Cerebellar cortex (tissue), 1 donor: ENCODE data around the gene CNST.
A peak's percentile ranks its signal among the peaks of the same experiment; 100 is the strongest.
"Not testable (repeated sequence)": the region's sequence is repeated elsewhere in the genome, so short reads cannot be mapped to it uniquely, and the experiment has no call there.

Experiments used
- DNase-seq: peaks from one replicate; pipeline ENCODE4 v3.0.0-alpha.2; 2015; ENCODE audit warnings: low spot score

The CNST gene

DNA sequence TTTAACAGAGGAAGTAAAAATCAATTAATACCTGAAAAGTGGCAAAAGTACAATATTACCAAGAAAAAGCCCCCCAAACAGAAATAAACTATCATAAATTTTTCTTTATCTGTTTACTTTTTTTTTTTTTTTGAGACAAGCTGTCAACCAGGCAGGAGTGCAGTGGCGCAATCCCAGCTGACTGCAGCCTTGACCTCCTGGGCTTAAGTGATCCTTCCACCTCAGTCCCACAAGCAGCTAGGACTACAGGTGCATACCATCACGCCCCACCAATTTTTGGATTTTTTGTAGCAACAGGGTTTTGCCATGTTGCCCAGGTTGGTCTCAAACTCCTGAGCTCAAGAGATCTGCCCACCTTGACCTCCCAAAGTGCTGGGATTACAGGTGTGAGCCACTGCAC lies 8.2 kb upstream of the CNST start:
- DNase-seq, result no peak

DNA sequence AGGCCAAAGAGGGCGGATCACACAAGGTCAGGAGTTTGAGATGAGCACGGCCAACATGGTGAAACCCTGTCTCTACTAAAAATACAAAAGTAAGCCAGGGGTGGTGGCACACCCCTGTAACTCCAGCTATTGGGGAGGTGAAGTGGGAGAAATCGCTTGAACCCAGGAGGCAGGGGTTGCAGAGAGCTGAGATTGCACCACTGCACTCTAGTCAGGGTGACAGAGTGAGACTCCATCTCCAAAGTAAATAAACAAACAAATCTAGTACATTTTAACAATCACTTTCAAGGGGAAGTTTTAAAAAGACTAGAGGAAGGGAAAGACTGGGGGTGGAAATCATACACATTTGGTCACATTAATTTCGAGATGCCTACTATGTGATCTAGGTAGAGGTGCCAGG lies 6.9 kb upstream of the CNST start:
- DNase-seq, result no peak

DNA sequence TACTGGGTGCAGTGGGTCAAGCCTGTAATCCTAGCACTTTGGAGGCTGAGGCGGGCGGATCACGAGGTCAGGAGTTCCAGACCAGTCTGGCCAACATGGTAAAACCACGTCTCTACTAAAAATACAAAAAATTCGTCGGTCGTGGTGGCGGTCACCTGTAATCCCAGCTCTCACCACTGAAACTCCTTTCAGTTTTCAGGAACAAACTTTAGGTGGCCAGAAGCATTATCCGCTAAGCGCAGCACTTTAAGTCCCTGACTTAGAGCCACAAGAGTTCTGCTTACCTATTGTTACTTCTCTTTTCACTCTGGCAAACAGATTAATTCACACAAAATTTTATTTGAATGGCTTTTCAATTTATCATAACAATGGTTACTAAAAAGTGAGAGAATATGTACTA lies 5.4 kb upstream of the CNST start:
- not testable (repeated sequence) for DNase-seq

DNA sequence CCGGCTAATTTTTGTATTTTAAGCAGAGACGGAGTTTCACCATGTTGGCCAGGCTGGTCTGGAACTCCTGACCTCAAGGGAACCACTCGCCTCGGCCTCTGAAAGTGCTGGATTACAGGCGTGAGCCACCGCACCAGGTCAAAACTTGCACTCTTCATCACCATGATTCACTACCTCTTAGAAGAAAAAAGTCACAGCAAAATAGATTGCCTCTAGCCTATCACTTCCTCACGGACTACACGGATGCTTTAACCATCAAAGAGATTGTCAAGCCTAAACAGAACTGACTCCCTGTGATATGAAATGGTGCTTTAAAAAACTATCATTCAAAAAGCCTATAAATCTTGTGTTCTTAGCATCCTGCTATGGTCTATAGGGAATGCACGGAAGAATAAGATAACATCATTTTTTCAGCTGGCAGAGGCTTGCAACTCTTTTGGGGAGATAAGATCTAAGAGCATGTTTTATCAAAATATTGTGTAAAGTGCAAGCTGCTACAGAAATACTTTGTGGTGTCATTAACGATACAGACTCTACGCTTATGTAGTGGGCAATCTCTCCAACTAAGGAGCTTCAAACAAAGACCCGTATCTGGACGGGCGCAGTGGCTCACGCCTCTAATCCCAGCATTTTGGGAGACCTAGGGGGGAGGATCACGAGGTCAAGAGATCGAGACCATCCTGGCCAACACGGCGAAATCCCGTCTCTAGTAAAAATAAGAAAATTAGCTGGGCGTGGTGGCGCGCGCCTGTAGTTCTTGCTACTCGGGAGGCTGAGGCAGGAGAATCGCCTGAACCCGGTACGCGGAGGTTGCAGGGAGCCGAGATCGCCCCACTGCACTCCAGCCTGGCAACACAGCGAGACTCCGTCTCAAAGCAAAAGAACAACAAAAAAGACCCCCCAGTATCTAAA lies 1.2 kb upstream of the CNST start:
- no peak for DNase-seq

DNA sequence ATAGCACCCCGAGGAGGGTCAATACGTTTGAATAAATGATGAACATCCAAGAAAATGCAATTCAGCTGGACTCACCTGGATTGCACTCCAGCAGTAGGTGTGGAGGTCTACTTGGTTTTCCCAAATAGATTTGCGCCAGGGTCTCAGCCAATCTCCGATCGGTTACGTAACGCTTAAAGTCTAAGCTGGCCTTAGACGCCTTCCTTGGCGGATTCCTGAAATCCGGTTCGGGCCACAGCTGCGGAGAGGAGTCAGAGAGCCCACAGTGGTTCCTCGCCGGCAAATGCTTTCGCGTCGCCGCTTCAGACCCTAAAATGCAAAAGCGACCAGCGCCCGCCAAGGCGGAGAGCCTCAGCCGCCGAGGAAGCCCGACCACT lies 517 bp upstream of the CNST start:
- DNase-seq, result no peak

DNA sequence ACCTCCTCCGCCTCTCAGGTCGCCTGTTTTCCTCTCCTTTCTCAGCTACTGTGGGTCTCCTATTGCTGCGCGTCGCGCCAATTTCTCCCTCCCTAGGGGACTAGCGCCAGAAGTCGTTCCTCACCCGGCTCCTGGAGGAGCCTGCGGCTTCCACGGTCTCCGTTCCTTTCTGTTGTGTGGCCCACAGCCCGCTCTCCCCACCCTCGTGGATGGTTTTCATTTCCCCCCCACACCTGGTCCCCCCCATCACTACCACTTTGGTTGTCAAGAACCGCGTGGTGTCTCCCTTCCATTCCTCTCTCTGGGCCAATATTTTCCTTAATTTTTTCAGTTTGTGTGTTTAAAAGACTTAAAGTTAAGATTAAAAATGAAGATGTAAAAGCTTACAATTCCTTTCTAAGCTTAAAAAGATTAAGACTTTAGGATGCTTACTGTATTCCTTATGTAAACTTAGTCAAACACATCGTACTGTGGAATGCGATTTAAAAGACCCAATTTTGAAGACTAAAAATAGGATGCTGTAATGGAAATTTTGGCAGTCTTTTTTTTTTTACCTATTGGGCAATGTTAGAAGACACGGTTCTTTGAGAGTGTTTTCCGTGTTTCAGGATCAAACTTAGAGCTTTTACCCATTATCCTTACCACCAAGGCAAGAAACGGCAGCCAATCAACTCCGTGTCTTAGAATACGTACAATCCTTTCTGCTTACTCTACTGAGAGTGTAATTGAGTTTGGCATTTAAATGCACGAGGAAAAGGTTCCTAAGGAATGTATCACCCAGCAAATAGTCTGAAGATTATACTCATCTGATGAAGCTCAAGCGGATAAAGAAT lies 773 bp downstream of the CNST start:
- peak; percentile 60 for DNase-seq

DNA sequence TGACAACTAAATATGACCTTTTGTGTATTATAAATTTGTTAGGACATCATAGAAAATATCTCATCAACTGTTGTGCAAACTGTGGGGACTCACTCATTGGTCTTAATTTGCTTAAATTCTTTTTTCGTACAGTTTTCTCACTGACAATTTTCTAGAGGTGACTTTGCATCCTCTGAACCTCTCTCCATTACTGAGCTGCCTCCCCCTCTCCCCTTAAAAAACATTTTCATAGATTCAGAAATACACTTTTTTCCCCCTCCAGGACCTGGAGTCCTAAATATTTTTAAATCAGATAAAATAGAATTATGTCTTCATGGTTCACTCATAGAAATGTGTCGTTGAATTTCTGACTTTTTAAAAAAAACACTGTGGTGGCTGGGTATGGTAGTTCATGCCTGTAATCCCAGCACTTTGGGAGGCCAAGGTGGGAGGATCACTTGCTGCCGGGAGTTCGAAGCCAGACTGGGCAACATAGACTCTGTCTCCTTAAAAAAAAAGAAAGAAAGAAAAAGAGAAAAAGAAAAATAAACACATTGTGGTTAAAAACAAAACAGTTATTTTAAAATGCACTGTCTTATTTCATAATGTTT lies 1.5 kb downstream of the CNST start:
- no peak for DNase-seq

DNA sequence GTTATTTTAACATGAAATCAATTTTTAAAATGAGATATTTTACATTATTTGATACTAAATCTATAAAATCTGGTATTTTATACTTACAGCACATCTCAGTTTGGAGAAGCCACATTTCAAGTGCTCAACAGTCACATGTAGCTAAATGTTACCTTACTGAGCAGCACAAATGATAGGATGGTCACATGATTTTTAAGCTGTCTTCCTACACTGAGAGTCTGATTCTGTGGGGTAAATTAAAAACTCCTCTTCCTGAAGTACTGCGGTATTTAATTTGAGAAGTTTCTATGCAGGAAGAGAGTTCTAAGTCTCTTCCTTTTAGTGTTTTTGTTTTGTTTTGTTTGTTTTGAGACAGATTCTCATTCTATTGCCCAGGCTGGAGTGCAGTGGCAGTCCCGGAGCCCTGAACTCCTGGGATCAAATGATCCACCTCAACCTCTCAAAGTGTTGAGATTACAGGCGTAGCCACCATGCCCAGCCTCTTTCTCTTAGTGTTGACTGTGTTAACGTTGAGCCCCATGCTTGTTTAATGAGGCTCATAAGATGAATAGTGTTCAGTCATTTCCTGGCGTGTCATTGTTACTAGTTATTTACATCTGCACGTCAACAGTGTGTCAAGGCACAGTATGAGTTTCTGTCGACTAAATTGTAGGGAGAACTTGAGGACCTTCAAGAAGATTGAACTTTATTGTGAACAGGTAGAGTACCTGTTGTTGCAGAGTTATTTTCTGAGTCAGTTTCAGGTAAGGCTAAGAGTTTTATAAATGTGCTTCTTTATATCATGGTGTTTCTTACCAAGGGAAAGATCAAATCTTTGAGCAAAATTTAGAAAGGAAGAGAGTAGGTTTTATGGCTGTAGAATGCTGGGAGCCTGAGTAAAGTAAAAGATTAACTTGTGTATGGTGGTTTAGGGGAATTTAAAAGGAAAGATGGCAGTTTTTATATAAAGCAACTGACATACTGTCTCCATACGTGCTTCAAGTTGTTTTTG lies 3.3 kb downstream of the CNST start:
- no peak for DNase-seq

DNA sequence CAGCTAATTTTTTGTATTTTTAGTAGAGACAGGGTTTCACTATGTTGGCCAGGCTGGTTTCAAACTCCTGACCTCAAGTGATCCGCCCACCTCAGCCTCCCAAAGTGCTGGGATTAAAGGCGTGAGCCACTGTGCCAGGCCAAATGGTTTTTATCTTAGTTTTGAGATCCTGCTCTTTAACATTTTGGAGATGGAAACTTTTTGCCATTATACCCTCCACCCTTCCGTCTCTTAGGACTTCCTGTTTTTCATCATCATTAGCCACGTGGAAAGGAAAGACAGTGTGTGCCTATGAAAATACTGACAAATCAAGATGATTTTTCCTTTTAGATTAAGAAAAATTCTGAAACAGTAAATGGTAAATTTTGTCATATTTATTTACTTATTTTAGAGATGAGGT lies 5.1 kb downstream of the CNST start:
- not testable (repeated sequence) for DNase-seq

DNA sequence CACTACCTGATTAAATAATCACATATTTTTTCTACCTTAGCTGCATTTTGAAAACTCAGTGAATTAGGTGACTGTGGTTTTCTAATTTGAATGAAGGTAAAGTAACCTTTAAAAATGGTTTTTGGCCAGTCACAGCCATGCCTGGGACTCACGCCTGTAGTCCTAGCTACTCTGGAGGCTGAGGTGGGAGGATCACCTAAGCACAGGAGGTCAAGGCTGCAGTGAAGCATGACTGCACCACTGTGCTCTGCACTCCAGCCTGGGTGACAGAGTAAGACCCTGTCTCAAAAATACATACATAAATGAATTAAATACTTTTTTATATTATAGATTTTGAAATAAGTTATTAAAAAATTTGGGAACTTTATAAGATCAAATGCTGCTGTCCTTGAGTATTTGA lies 5.7 kb downstream of the CNST start:
- DNase-seq, result no peak

DNA sequence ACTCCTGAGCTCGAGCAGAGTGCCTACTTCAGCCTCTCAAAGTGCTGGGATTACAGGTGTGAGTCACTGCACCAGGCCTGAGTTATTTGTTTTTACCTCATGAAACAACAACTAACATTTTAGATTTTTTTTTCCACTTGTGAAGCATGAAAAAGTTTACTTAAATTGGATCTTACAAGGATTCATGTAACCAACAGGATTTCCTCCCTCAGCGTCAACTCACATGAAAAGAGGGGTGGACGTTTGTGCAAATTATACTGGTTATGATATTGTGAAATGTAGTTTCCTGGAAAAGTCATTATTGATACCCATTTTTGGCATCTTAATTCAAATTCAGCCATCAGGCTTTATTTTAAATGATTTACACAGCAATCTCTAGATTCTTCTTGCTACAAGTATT lies 6.5 kb downstream of the CNST start:
- no peak for DNase-seq

DNA sequence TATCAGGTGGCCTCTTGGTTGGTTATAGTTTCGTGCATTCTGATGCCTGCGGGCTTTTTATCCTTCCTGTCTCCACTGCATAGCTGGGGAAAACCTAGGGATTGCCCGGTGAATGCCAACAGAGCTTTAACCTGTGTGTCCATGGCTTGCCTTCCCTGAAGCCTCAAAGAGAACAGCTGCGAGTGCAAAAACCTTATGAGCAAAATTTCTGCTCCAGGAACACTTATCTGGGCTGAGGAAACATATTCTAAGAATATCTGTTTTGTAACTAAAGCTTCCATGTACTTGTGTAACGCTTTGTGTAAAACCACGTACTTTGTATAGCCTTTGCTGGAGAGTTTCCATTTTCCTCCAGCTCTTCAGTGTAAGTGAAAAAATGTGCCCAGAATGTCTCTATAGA lies 7.2 kb downstream of the CNST start:
- DNase-seq, result no peak

DNA sequence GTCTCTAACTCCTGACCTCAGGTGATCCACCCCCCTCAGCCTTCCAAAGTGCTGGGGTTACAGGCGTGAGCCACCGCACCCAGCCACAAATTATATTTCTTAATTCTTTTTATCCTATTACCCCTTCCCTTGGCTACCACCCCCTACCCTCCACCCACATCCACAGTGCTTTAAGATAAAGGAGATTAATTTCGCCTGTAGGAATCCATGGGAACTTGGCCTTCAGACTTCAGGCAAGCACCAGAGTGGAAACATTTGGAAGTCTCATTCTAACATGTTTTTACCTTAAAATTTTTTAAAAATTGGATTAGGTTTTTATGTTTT lies 10.4 kb downstream of the CNST start:
- DNase-seq, result no peak

DNA sequence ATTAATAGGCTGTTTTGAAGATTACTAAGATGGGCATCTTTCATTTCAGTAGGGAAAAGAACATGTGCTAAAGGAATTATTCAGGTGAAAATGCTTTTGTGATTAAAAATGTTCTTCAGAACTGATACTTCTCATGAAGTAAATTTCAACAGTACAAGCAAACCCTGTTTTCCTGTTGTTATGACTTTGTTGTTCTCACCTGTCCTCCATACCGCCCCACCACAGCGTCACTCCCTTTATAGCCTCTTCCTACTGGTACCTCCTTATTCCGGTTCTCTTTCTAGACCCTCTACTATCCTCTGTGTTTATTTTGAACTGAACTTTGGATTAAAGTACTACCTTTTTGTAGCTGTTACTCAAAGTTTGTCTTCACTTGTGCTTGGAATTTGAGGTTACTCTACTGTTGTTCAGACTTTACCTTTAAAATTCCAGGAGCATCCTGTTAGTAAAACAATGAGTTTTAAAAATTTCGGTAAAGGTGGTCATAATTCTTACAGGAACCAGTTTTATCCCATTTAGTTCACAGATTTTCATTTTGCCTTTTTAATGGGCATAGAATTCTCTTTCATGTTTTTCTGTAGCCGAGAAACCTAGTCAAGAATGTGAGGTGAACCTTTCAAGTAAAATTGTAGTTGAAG lies 10.9 kb downstream of the CNST start:
- DNase-seq, result no peak

DNA sequence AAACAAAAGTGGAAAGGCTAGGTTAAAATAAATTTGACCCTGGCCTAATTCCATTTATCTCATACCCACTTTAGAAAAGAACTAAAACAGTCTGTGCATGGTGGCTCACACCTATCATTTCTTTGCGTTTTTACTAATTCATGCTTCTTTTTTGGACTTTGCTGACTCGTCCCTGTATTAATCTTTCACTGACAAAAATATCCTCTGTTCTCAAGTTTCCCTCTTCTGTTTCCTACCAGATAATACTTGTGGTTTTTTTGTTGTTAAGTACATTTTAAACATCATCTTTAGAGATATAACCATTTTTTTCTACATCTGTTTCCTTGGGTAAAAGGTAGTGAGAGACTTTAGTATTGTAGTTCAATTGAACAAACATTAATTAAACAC lies 11.5 kb downstream of the CNST start:
- DNase-seq, result no peak

DNA sequence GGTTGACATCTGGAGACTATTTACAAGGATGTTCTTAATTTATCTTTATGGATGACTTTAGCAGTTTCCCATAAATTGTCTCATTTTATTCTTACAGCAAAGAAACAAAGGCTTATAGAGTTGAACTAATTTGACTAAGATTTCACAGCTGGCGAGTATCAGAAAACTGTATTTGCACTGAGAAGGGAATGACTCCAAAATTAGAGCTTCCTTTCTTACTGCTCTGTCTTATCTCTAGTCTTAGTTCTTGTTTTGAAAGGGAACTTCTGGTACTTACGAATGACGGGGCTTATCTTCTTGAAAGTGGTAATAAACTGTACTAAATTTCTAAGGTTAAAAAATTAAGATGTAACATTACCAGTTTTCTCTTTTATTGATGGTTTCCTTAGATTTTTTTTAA lies 13.6 kb downstream of the CNST start:
- no peak for DNase-seq

DNA sequence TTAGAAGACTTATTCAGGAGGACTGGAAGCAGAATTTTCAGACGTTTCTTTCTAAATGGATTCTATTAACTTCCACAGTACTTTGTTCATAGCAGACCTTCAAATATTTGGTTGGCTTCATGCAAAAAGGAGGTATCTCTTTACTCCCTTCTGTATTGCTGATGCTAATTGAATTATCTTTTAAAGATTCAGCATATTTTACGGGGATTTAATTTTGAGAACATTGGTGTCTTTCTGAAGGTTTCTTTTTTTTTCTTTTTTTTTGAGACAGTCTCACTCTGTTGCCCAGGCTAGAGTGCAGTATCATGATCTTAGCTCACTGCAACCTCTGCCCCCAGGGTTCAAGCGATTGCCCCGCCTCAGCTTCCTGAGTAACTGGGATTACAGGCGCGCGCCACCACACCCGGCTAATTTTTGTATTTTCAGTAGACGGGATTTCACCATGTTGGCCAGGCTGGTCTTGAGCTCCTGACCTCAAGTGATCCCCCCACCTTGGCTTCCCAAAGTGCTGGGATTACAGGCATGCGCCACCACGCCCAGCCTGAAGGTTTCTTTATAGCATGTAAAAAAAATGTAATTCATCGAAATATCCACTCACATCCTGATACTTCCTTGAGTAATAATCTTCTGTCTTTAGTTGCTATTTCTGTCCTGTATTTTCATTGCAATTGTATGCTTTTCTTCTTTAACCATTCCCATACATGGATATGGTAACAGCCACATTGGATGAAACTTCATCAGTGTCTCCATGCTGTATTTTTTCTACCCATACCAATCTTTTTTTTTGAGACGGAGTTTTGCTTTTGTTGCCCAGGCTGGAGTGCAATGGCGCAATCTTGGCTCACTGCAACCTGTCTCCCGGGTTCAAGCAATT lies 14.5 kb downstream of the CNST start:
- DNase-seq, result no peak

DNA sequence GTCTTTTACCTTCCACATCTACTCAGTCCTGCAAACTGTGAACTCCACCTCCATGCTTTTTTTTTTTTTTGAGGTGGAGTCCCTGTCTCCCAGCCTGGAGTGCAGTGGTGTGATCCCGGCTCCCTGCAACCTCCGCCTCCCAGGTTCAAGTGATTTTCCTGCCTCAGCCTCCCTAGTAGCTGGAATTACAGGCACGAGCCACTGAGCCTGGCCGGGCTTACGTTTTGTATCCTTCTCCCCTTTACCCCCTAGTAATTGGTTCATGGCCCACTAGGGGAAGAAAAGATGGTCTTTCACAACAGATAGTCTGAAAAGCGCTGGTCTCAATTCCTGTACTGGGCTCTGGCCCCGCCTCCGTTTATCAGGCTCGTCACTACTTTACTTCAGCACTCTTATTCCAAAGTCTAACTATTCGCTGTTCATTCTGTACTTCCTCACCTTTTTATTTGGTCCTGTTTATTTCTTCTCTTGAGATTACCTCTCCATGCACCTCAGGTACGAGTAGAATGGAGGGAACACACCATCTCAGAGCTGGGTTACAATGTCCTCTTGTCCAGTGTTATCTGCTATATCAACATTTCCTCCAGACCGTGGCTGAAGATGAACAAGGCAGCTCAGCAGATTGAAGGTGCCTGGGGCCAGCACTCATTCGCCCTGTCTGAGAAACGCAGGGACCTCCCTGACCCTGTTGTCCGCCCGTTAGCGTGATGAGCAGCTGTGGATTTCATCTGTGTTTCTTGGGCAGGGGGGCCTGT lies 16.2 kb downstream of the CNST start:
- no peak for DNase-seq

DNA sequence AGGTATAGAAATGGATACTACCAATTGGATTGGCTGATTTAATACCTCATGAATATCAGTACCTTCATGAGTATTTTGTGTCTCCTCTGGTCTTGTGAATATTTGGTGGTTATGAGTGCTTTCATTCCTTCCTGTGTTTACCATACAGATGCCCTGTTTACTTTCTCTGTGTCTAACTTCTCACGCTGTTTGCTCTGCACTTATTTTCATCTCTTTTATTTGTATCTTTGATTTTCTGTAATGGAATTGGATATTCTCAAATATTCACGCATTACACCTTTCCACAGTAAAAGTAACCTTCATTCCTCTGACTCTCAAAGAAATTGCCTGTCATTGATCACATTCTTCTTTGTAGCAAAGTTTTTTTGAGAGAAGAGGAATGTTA lies 16.8 kb downstream of the CNST start:
- no peak for DNase-seq
